ENCODE measurements around the gene PDE7B. TPM values are rescaled to one million over a fixed set of nuclear protein-coding genes. Genes with fewer than 3 reads are reported as not detected.

Gene PDE7B
- total RNA-seq, 1 donor from 2014 or later, result 5.1 TPM

- TF ChIP-seq CTCF (conservative IDR thresholded peaks at IDR 0.05), result no peak
- Mint-ChIP-seq H3K4me3 (no peak overlapping the region), H3K27me3 (no peaks in the 10 kb centered on the region), H3K9me3 (no peaks in the 10 kb centered on the region), H3K4me1 (ENCODE audit: unreplicated experiment) (peaks cover 6% of the 10 kb centered on the region), H3K36me3 (no peaks in the 10 kb centered on the region), H3K27ac (no peak overlapping the region)
- no peak for DNase-seq (ENCODE audit: extremely low spot score, unreplicated experiment)
These were observed 69.2 kb downstream of the PDE7B start for GRCh38 chr6:135920689-135921088.

GRCh38 chr6:135921188-135921587 lies 69.7 kb downstream of the PDE7B start:
- Mint-ChIP-seq H3K4me1 (ENCODE audit: unreplicated experiment) (peaks cover 6% of the 10 kb centered on the region), H3K27me3 (no peaks in the 10 kb centered on the region), H3K4me3 (no peak overlapping the region), H3K27ac (no peak overlapping the region), H3K9me3 (no peaks in the 10 kb centered on the region), H3K36me3 (no peaks in the 10 kb centered on the region)
- no peak for TF ChIP-seq CTCF (conservative IDR thresholded peaks at IDR 0.05)
- DNase-seq (ENCODE audit: extremely low spot score, unreplicated experiment), result no peak

- no peaks in the 10 kb centered on the region for H3K9me3 Mint-ChIP-seq
- no peaks in the 10 kb centered on the region for H3K36me3 Mint-ChIP-seq
- no peak for TF ChIP-seq CTCF (conservative IDR thresholded peaks at IDR 0.05)
- peaks cover 6% of the 10 kb centered on the region for H3K4me1 Mint-ChIP-seq (ENCODE audit: unreplicated experiment)
- DNase-seq (ENCODE audit: extremely low spot score, unreplicated experiment), result no peak
- H3K27me3 Mint-ChIP-seq, result no peaks in the 10 kb centered on the region
- H3K27ac Mint-ChIP-seq, result no peak overlapping the region
- H3K4me3 Mint-ChIP-seq, result no peak overlapping the region
These were observed 70.7 kb downstream of the PDE7B start for GRCh38 chr6:135922174-135922573.

- DNase-seq (ENCODE audit: extremely low spot score, unreplicated experiment), result no peak
- no peaks in the 10 kb centered on the region for H3K27me3 Mint-ChIP-seq
- H3K9me3 Mint-ChIP-seq, result no peaks in the 10 kb centered on the region
- H3K27ac Mint-ChIP-seq, result no peak overlapping the region
- H3K4me3 Mint-ChIP-seq, result no peak overlapping the region
- peaks cover 6% of the 10 kb centered on the region for H3K4me1 Mint-ChIP-seq (ENCODE audit: unreplicated experiment)
- TF ChIP-seq CTCF (conservative IDR thresholded peaks at IDR 0.05), result no peak
- H3K36me3 Mint-ChIP-seq, result no peaks in the 10 kb centered on the region
These were observed 71.2 kb downstream of the PDE7B start for GRCh38 chr6:135922746-135923145.

- no peak for DNase-seq (ENCODE audit: extremely low spot score, unreplicated experiment)
- Mint-ChIP-seq H3K4me3 (peak overlapping the region; percentile 13), H3K9me3 (peaks cover 4% of the 10 kb centered on the region), H3K27ac (no peak overlapping the region), H3K36me3 (peaks cover 3% of the 10 kb centered on the region), H3K27me3 (no peaks in the 10 kb centered on the region), H3K4me1 (ENCODE audit: unreplicated experiment) (peaks cover 18% of the 10 kb centered on the region)
- TF ChIP-seq CTCF (conservative IDR thresholded peaks at IDR 0.05), result no peak
These were observed 81.2 kb downstream of the PDE7B start for GRCh38 chr6:135932651-135933050.
